ENCODE data around the gene SEPTIN10. TPM values are rescaled to one million over a fixed set of nuclear protein-coding genes. Genes with fewer than 3 reads are reported as not detected.

The SEPTIN10 gene
- total and polyA plus RNA-seq, 9 of the 15 experiments (the other 6 are each of a cell fraction or from before 2014, with no cell fraction given) = 0.40 TPM; not detected in 8

GRCh38 chr2:109655287-109655686, 41.5 kb upstream of the SEPTIN10 start:
- no peaks in the 10 kb centered on the region for H4K20me1 ChIP-seq (replicated peaks; ENCODE audit: control insufficient read depth, insufficient read depth, low read length)
- intact Hi-C loops (cut with micrococcal nuclease) (no loop called here), in situ Hi-C loops (cut with MboI) (no loop called here)
- no peak for DNase-seq (ENCODE audit: extremely low read depth in 1 of 4, low spot score in 3 of 4)
- no peak for FAIRE-seq
- no peak overlapping the region for H3K9ac ChIP-seq (ENCODE audit: insufficient read depth in 1 of 2, low read depth in 2 of 2, low read length in 2 of 2)
- TF ChIP-seq KHSRP (IDR thresholded peaks at IDR 0.05) = no peak
- TF ChIP-seq ELF2 (CRISPR knock-in tag; IDR thresholded peaks at IDR 0.05) = no peak
- H3K27ac ChIP-seq (ENCODE audit: extremely low read depth, low read depth, low read length) = no peak overlapping the region
- 0% methylated on average over 3 of the region's 3 CpGs for WGBS (ENCODE audit: insufficient coverage, low coverage, missing lambda C conversion rate)
- ChIA-PET POLR2A (interaction anchor here (1.4 kb wide), 1 partner anchor 8 kb away, joined by 3 read pairs; no protein-coding TSS in a partner anchor), CTCF (ENCODE audit: low intra/inter-chr PET ratio) (no interaction called here)
- H3K9me1 ChIP-seq (ENCODE audit: control insufficient read depth, insufficient read depth, low read length) = no peaks in the 10 kb centered on the region
- H2AFZ ChIP-seq (ENCODE audit: low read depth, low read length) = no peak overlapping the region
- no peaks in the 10 kb centered on the region for H3K36me3 ChIP-seq (ENCODE audit: control insufficient read depth, insufficient read depth, low read length)
- no TSS peak for BruUV-seq (replicated peaks)
- H3K9me3 ChIP-seq (replicated peaks; ENCODE audit: control insufficient read depth, insufficient read depth, low read depth, low read length) = no peaks in the 10 kb centered on the region
- H3K27me3 ChIP-seq (ENCODE audit: control insufficient read depth in 2 of 2, insufficient read depth in 2 of 2, low read length in 2 of 2) = peaks cover 0 to 14% of the 10 kb centered on the region in 2 experiments; a peak in 2 of 5 replicates
- H3K4me2 ChIP-seq (ENCODE audit: insufficient read depth, low read length) = no peak overlapping the region
- no peak for ATAC-seq
- no peaks in the 10 kb centered on the region for H3K79me2 ChIP-seq (ENCODE audit: control insufficient read depth, insufficient read depth, low read length)
- H3K4me1 ChIP-seq (replicated peaks in 1 of 2; ENCODE audit: control insufficient read depth in 2 of 2, insufficient read depth in 2 of 2, low read length in 2 of 2) = no peaks in the 10 kb centered on the region; a peak in 1 of 5 replicates
- no peak overlapping the region for H3K4me3 ChIP-seq

GRCh38 chr2:109654326-109655050, 40.7 kb upstream of the SEPTIN10 start:
- no peak overlapping the region for H3K4me2 ChIP-seq (ENCODE audit: insufficient read depth, low read length)
- H3K36me3 ChIP-seq (ENCODE audit: control insufficient read depth, insufficient read depth, low read length) = no peaks in the 10 kb centered on the region
- BruUV-seq (replicated peaks) = no TSS peak

More at GRCh38 chr2:109654326-109655050, 40.7 kb upstream of the SEPTIN10 start:
- Histone ChIP-seq H3K27me3 (ENCODE audit: control insufficient read depth in 2 of 2, insufficient read depth in 2 of 2, low read length in 2 of 2) (peaks cover 0 to 17% of the 10 kb centered on the region in 2 experiments; a peak in 2 of 5 replicates), H3K9me3 (replicated peaks; ENCODE audit: control insufficient read depth, insufficient read depth, low read depth, low read length) (no peaks in the 10 kb centered on the region), H4K20me1 (replicated peaks; ENCODE audit: control insufficient read depth, insufficient read depth, low read length) (no peaks in the 10 kb centered on the region), H3K9me1 (ENCODE audit: control insufficient read depth, insufficient read depth, low read length) (no peaks in the 10 kb centered on the region), H3K27ac (ENCODE audit: extremely low read depth, low read depth, low read length) (no peak overlapping the region), H3K4me3 (no peak overlapping the region), H3K4me1 (replicated peaks in 1 of 2; ENCODE audit: control insufficient read depth in 2 of 2, insufficient read depth in 2 of 2, low read length in 2 of 2) (no peaks in the 10 kb centered on the region; a peak in 1 of 5 replicates), H2AFZ (ENCODE audit: low read depth, low read length) (no peak overlapping the region), H3K9ac (ENCODE audit: insufficient read depth in 1 of 2, low read depth in 2 of 2, low read length in 2 of 2) (no peak overlapping the region), H3K79me2 (ENCODE audit: control insufficient read depth, insufficient read depth, low read length) (no peaks in the 10 kb centered on the region)
- intact Hi-C loops (cut with micrococcal nuclease) = no loop called here
- TF ChIP-seq ZC3H8 (IDR thresholded peaks at IDR 0.05) = no peak
- no peak for TF ChIP-seq PHF8 (IDR thresholded peaks at IDR 0.05; ENCODE audit: borderline replicate concordance, low read length)
- TF ChIP-seq NONO (IDR thresholded peaks at IDR 0.05; ENCODE audit: low read depth in 2 of 2, low read length in 1 of 2) = no peak
- TF ChIP-seq, protein P1, sequence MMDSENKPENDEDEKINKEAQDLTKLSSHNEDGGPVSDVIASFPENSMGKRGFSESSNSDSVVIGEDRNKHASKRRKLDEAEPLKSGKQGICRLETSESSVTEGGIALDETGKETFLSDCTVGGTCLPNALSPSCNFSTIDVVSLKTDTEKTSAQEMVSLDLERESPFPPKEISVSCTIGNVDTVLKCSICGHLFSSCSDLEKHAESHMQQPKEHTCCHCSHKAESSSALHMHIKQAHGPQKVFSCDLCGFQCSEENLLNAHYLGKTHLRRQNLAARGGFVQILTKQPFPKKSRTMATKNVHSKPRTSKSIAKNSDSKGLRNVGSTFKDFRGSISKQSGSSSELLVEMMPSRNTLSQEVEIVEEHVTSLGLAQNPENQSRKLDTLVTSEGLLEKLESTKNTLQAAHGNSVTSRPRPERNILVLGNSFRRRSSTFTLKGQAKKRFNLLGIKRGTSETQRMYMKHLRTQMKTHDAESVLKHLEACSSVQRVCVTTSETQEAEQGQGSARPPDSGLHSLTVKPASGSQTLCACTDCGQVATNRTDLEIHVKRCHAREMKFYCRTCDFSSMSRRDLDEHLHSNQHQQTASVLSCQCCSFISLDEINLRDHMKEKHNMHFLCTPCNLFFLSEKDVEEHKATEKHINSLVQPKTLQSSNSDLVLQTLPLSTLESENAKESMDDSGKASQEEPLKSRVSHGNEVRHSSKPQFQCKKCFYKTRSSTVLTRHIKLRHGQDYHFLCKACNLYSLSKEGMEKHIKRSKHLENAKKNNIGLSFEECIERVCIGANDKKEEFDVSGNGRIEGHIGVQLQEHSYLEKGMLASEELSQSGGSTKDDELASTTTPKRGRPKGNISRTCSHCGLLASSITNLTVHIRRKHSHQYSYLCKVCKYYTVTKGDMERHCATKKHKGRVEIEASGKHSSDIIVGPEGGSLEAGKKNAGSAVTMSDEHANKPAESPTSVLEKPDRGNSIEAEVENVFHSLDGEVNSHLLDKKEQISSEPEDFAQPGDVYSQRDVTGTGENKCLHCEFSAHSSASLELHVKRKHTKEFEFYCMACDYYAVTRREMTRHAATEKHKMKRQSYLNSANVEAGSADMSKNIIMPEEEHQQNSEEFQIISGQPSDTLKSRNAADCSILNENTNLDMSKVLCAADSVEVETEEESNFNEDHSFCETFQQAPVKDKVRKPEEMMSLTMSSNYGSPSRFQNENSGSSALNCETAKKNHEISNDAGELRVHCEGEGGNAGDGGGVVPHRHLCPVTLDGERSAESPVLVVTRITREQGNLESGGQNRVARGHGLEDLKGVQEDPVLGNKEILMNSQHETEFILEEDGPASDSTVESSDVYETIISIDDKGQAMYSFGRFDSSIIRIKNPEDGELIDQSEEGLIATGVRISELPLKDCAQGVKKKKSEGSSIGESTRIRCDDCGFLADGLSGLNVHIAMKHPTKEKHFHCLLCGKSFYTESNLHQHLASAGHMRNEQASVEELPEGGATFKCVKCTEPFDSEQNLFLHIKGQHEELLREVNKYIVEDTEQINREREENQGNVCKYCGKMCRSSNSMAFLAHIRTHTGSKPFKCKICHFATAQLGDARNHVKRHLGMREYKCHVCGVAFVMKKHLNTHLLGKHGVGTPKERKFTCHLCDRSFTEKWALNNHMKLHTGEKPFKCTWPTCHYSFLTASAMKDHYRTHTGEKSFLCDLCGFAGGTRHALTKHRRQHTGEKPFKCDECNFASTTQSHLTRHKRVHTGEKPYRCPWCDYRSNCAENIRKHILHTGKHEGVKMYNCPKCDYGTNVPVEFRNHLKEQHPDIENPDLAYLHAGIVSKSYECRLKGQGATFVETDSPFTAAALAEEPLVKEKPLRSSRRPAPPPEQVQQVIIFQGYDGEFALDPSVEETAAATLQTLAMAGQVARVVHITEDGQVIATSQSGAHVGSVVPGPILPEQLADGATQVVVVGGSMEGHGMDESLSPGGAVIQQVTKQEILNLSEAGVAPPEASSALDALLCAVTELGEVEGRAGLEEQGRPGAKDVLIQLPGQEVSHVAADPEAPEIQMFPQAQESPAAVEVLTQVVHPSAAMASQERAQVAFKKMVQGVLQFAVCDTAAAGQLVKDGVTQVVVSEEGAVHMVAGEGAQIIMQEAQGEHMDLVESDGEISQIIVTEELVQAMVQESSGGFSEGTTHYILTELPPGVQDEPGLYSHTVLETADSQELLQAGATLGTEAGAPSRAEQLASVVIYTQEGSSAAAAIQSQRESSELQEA (IDR thresholded peaks at IDR 0.05; ENCODE audit: low read depth) = no peak
- TF ChIP-seq HIVEP1 (CRISPR knock-in tag; IDR thresholded peaks at IDR 0.05) = no peak
- TF ChIP-seq ESRRA (IDR thresholded peaks at IDR 0.05; ENCODE audit: borderline replicate concordance, low read depth) = no peak
- FAIRE-seq = no peak
- ChIA-PET POLR2A (interaction anchor here (1.4 kb wide), 1 partner anchor 9 kb away, joined by 3 read pairs; no protein-coding TSS in a partner anchor), CTCF (ENCODE audit: low intra/inter-chr PET ratio) (no interaction called here)
- ATAC-seq = no peak
- WGBS (ENCODE audit: insufficient coverage, low coverage, missing lambda C conversion rate) = 0% methylated on average over 7 of the region's 8 CpGs
- in situ Hi-C loops (cut with MboI) = no loop called here
- no peak for DNase-seq (ENCODE audit: extremely low read depth in 1 of 4, low spot score in 3 of 4)

All from K562 (cell line).